ENCODE results near the gene PLEK. TPM values are rescaled to one million over a fixed set of nuclear protein-coding genes. Genes with fewer than 3 reads are reported as not detected.

Gene PLEK
- polyA plus RNA-seq, 1 donor from 2014 or later: 0.07 TPM

- no peak for TF ChIP-seq CTCF (IDR thresholded peaks at IDR 0.05; ENCODE audit: poor library complexity, severe bottlenecking)
- TF ChIP-seq EZH2 (IDR thresholded peaks at IDR 0.05; ENCODE audit: borderline replicate concordance, insufficient read depth, low read length, poor library complexity, severe bottlenecking): no peak
- TF ChIP-seq POLR2AphosphoS5 (IDR thresholded peaks at IDR 0.05): no peak
- no peak for TF ChIP-seq EP300 (conservative IDR thresholded peaks at IDR 0.05; ENCODE audit: poor library complexity, severe bottlenecking)
- TF ChIP-seq RAD21 (conservative IDR thresholded peaks at IDR 0.05): no peak
- TF ChIP-seq SMC3 (conservative IDR thresholded peaks at IDR 0.05; ENCODE audit: poor library complexity): no peak
- TF ChIP-seq REST (IDR thresholded peaks at IDR 0.05; ENCODE audit: borderline replicate concordance): no peak
- no peak for TF ChIP-seq TAF1 (IDR thresholded peaks at IDR 0.05; ENCODE audit: low read depth)
- no peak for TF ChIP-seq MXI1 (conservative IDR thresholded peaks at IDR 0.05; ENCODE audit: poor library complexity, severe bottlenecking)
Measured at GRCh38 chr2:68325056-68325455, 40.0 kb upstream of the PLEK start.

GRCh38 chr2:68328901-68329300, 36.2 kb upstream of the PLEK start:
- H3K4me2 ChIP-seq (ENCODE audit: low read length): no peak overlapping the region
- H3K9me2 ChIP-seq (ENCODE audit: insufficient read depth, low read length): no peaks in the 10 kb centered on the region
- H4K20me1 ChIP-seq (ENCODE audit: insufficient read depth): no peaks in the 10 kb centered on the region
- H3K36me3 ChIP-seq (ENCODE audit: insufficient read depth, low read length): no peaks in the 10 kb centered on the region
- TF ChIP-seq RAD21 (conservative IDR thresholded peaks at IDR 0.05): no peak
- TF ChIP-seq REST (IDR thresholded peaks at IDR 0.05; ENCODE audit: borderline replicate concordance): no peak
- no peak for TF ChIP-seq EP300 (conservative IDR thresholded peaks at IDR 0.05; ENCODE audit: poor library complexity, severe bottlenecking)
- TF ChIP-seq POLR2AphosphoS5 (IDR thresholded peaks at IDR 0.05): no peak
- TF ChIP-seq MXI1 (conservative IDR thresholded peaks at IDR 0.05; ENCODE audit: poor library complexity, severe bottlenecking): no peak
- TF ChIP-seq EZH2 (IDR thresholded peaks at IDR 0.05; ENCODE audit: borderline replicate concordance, insufficient read depth, low read length, poor library complexity, severe bottlenecking): no peak
- TF ChIP-seq CTCF (IDR thresholded peaks at IDR 0.05; ENCODE audit: poor library complexity, severe bottlenecking): no peak
- TF ChIP-seq TAF1 (IDR thresholded peaks at IDR 0.05; ENCODE audit: low read depth): no peak
- TF ChIP-seq SMC3 (conservative IDR thresholded peaks at IDR 0.05; ENCODE audit: poor library complexity): no peak
- H3F3A ChIP-seq (ENCODE audit: insufficient read depth, low read length, poor library complexity, severe bottlenecking): no peaks in the 10 kb centered on the region
- H3K79me2 ChIP-seq (replicated peaks; ENCODE audit: insufficient read depth, low read length): no peaks in the 10 kb centered on the region
- H3K9me3 ChIP-seq (ENCODE audit: low read length): no peaks in the 10 kb centered on the region
- no peak overlapping the region for H3K9ac ChIP-seq (ENCODE audit: low read length)
- no peak overlapping the region for H3K27ac ChIP-seq (ENCODE audit: low read length)
- no peak overlapping the region for H2AFZ ChIP-seq (ENCODE audit: low read depth, low read length)
- no peak overlapping the region for H3K4me3 ChIP-seq (ENCODE audit: low read length)
- H3K27me3 ChIP-seq (ENCODE audit: insufficient read depth, low read depth, low read length): no peaks in the 10 kb centered on the region

More at GRCh38 chr2:68325056-68325455, 40.0 kb upstream of the PLEK start:
- no peaks in the 10 kb centered on the region for H3F3A ChIP-seq (ENCODE audit: insufficient read depth, low read length, poor library complexity, severe bottlenecking)
- H3K27ac ChIP-seq (ENCODE audit: low read length): no peak overlapping the region
- no peaks in the 10 kb centered on the region for H4K20me1 ChIP-seq (ENCODE audit: insufficient read depth)
- H3K4me2 ChIP-seq (ENCODE audit: low read length): no peak overlapping the region
- no peaks in the 10 kb centered on the region for H3K9me2 ChIP-seq (ENCODE audit: insufficient read depth, low read length)
- H3K9me3 ChIP-seq (ENCODE audit: low read length): no peaks in the 10 kb centered on the region
- no peaks in the 10 kb centered on the region for H3K36me3 ChIP-seq (ENCODE audit: insufficient read depth, low read length)
- peaks cover 14% of the 10 kb centered on the region for H3K27me3 ChIP-seq (ENCODE audit: insufficient read depth, low read depth, low read length)
- H3K9ac ChIP-seq (ENCODE audit: low read length): no peak overlapping the region
- no peak overlapping the region for H2AFZ ChIP-seq (ENCODE audit: low read depth, low read length)
- no peak overlapping the region for H3K4me3 ChIP-seq (ENCODE audit: low read length)
- no peaks in the 10 kb centered on the region for H3K79me2 ChIP-seq (replicated peaks; ENCODE audit: insufficient read depth, low read length)
